MM.1S (cell line): ENCODE results near the gene LCP2.

Source experiments
- DNase-seq: peaks from one replicate; pipeline ENCODE4 v3.0.0-alpha.2; 2015
- H2AFZ ChIP-seq: fragments of 300-600 bp; sonication (generic); 2 replicates; pipeline ENCODE4 v1.6.0; 2016; ENCODE audit warnings: antibody characterized with exemption, low read length
- H3F3A ChIP-seq: fragments of 300-600 bp; sonication (generic); 2 replicates; pipeline ENCODE4 v1.6.1; 2016; ENCODE audit warnings: mild to moderate bottlenecking, antibody characterized with exemption, low read length, moderate library complexity, mixed read lengths; ENCODE audit not compliant: insufficient read depth
- H3K27ac ChIP-seq: fragments of 300-600 bp; sonication (generic); 2 replicates; pipeline ENCODE4 v1.5.1; 2016; ENCODE audit warnings: mild to moderate bottlenecking, low read length
- H3K27me3 ChIP-seq: fragments of 300-600 bp; sonication (generic); replicated peaks from 2 replicates; pipeline ENCODE4 v1.6.0; 2016; ENCODE audit warnings: low read length; ENCODE audit not compliant: insufficient read depth
- H3K36me3 ChIP-seq: fragments of 300-600 bp; sonication (generic); replicated peaks from 2 replicates; pipeline ENCODE4 v1.6.1; 2016; ENCODE audit warnings: mild to moderate bottlenecking, low read length, mixed read lengths; ENCODE audit not compliant: insufficient read depth
- H3K4me1 ChIP-seq: fragments of 300-600 bp; sonication (generic); 2 replicates; pipeline ENCODE4 v1.6.1; 2016; ENCODE audit warnings: low read length, mixed read lengths
- H3K4me2 ChIP-seq: fragments of 300-600 bp; sonication (generic); 2 replicates; pipeline ENCODE4 v1.6.0; 2016; ENCODE audit warnings: low read depth, low read length
- H3K4me3 ChIP-seq: fragments of 300-600 bp; sonication (generic); 2 replicates; pipeline ENCODE4 v1.5.1; 2016; ENCODE audit warnings: low read length, mixed read lengths
- H3K79me2 ChIP-seq: fragments of 300-600 bp; sonication (generic); 2 replicates; pipeline ENCODE4 v1.6.1; 2016; ENCODE audit warnings: mixed run types, low read length, mixed read lengths
- H3K9ac ChIP-seq: fragments of 300-600 bp; sonication (generic); 2 replicates; pipeline ENCODE4 v1.6.1; 2016; ENCODE audit warnings: low read length, mixed read lengths
- H3K9me2 ChIP-seq: fragments of 300-600 bp; sonication (generic); replicated peaks from 2 replicates; pipeline ENCODE4 v1.6.1; 2016; ENCODE audit warnings: mild to moderate bottlenecking, low read length, mixed read lengths; ENCODE audit not compliant: insufficient read depth
- H3K9me3 ChIP-seq: fragments of 300-600 bp; sonication (generic); replicated peaks from 2 replicates; pipeline ENCODE4 v1.6.1; 2016; ENCODE audit warnings: mild to moderate bottlenecking, low read length, mixed read lengths; ENCODE audit not compliant: insufficient read depth
- H4K20me1 ChIP-seq: fragments of 300-600 bp; sonication (generic); 2 replicates; pipeline ENCODE4 v1.6.1; 2016; ENCODE audit warnings: mild to moderate bottlenecking, low read length, moderate library complexity, mixed read lengths; ENCODE audit not compliant: insufficient read depth
- CTCF ChIP-seq: fragments of 300-600 bp; sonication (generic); IDR thresholded peaks from 2 replicates; pipeline ENCODE4 v1.5.1; 2016; ENCODE audit warnings: antibody characterized with exemption, low read length, mixed read lengths
- EZH2 ChIP-seq: fragments of 300-600 bp; sonication (generic); optimal IDR thresholded peaks from 2 replicates; pipeline ENCODE3; 2017; ENCODE audit warnings: low read depth, mild to moderate bottlenecking, antibody characterized with exemption, low read length, mixed read lengths
- EZH2phosphoT487 ChIP-seq: fragments of 300-600 bp; sonication (generic); IDR thresholded peaks from 2 replicates; pipeline ENCODE4 v1.6.1; 2018; ENCODE audit warnings: antibody characterized with exemption, low read length

Gene LCP2

GRCh38 chr5:170206958-170207357, 90.6 kb downstream of the LCP2 start:
- no peaks in the 10 kb centered on the region for H3K36me3 ChIP-seq
- H3K4me1 ChIP-seq: no peaks in the 10 kb centered on the region
- H2AFZ ChIP-seq: no peak overlapping the region
- H3K9me2 ChIP-seq: no peaks in the 10 kb centered on the region
- no peaks in the 10 kb centered on the region for H4K20me1 ChIP-seq
- no peaks in the 10 kb centered on the region for H3K27me3 ChIP-seq
- H3K9me3 ChIP-seq: no peaks in the 10 kb centered on the region
- DNase-seq: no peak
- H3F3A ChIP-seq: no peaks in the 10 kb centered on the region
- H3K9ac ChIP-seq: no peak overlapping the region
- no peak overlapping the region for H3K4me2 ChIP-seq
- TF ChIP-seq EZH2 (no peak), CTCF (no peak), EZH2phosphoT487 (no peak)
- H3K79me2 ChIP-seq: no peaks in the 10 kb centered on the region
- no peak overlapping the region for H3K27ac ChIP-seq
- H3K4me3 ChIP-seq: no peak overlapping the region

GRCh38 chr5:170206216-170206615, 91.4 kb downstream of the LCP2 start:
- Histone ChIP-seq H3K4me3 (no peak overlapping the region), H3F3A (no peaks in the 10 kb centered on the region), H3K9ac (no peak overlapping the region), H3K27me3 (no peaks in the 10 kb centered on the region), H3K36me3 (no peaks in the 10 kb centered on the region), H2AFZ (no peak overlapping the region), H3K9me2 (no peaks in the 10 kb centered on the region), H4K20me1 (no peaks in the 10 kb centered on the region), H3K79me2 (no peaks in the 10 kb centered on the region), H3K4me1 (no peaks in the 10 kb centered on the region), H3K4me2 (no peak overlapping the region), H3K27ac (no peak overlapping the region), H3K9me3 (no peaks in the 10 kb centered on the region)
- no peak for DNase-seq
- TF ChIP-seq EZH2phosphoT487 (no peak), EZH2 (no peak), CTCF (no peak)

DNA sequence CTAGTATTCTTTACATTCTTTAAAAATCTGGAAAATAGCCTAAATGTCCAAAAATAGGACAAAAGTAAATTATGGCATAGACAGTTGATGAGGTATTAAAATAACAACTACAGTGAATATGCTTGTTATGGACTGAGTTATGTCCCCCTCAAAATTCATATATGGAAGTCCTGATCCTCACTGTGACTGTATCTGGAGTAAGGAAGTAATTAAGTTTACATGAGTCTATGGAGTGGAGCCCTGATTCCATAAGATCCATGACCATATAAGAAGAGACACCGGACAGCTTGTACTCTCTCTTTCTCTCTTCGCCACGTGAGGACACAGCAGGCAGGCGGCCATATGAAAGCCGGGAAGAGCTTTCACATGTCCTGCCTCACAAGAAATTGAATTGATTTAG, 93.4 kb downstream of the LCP2 start:
- no peak overlapping the region for H3K27ac ChIP-seq
- H3K4me1 ChIP-seq: no peaks in the 10 kb centered on the region
- no peak overlapping the region for H3K4me2 ChIP-seq
- no peaks in the 10 kb centered on the region for H3K27me3 ChIP-seq
- TF ChIP-seq EZH2 (no peak), CTCF (no peak), EZH2phosphoT487 (no peak)
- H3K9ac ChIP-seq: no peak overlapping the region
- H3K36me3 ChIP-seq: no peaks in the 10 kb centered on the region
- H4K20me1 ChIP-seq: no peaks in the 10 kb centered on the region
- no peaks in the 10 kb centered on the region for H3K9me3 ChIP-seq
- H3K4me3 ChIP-seq: no peak overlapping the region
- no peak overlapping the region for H2AFZ ChIP-seq
- no peaks in the 10 kb centered on the region for H3K9me2 ChIP-seq
- no peak for DNase-seq
- no peaks in the 10 kb centered on the region for H3K79me2 ChIP-seq
- H3F3A ChIP-seq: no peaks in the 10 kb centered on the region
